NCI-H748 (cell line): ENCODE data around the gene SIPA1L3.

Source experiments
- DNase-seq: peaks from one replicate; lab custom pipeline; 2025; ENCODE audit not compliant: unreplicated experiment; lab: John Stamatoyannopoulos, UW

The SIPA1L3 gene

GRCh38 chr19:38141108-38141507, 234.1 kb downstream of the SIPA1L3 start:
- DNase-seq = no peak

GRCh38 chr19:38142176-38143035, 235.4 kb downstream of the SIPA1L3 start:
- peak; percentile 79 for DNase-seq

- DNase-seq = no peak
Measured at GRCh38 chr19:38143847-38144246, 236.8 kb downstream of the SIPA1L3 start.

- DNase-seq = no peak
Measured at GRCh38 chr19:38144667-38145066, 237.7 kb downstream of the SIPA1L3 start.

GRCh38 chr19:38145623-38146022, 238.6 kb downstream of the SIPA1L3 start:
- no peak for DNase-seq

GRCh38 chr19:38148337-38148736, 241.3 kb downstream of the SIPA1L3 start:
- DNase-seq = no peak

- DNase-seq = no peak
Measured at GRCh38 chr19:38149661-38150061, 242.7 kb downstream of the SIPA1L3 start.

- no peak for DNase-seq
Measured at GRCh38 chr19:38151242-38151641, 244.2 kb downstream of the SIPA1L3 start.

GRCh38 chr19:38152461-38153379, 245.7 kb downstream of the SIPA1L3 start:
- no peak for DNase-seq

- no peak for DNase-seq
Measured at GRCh38 chr19:38155453-38155852, 248.4 kb downstream of the SIPA1L3 start.

- no peak for DNase-seq
Measured at GRCh38 chr19:38158730-38159129, 251.7 kb downstream of the SIPA1L3 start.

- DNase-seq = no peak
Measured at GRCh38 chr19:38162094-38162493, 255.1 kb downstream of the SIPA1L3 start.

GRCh38 chr19:38162632-38163031, 255.6 kb downstream of the SIPA1L3 start:
- no peak for DNase-seq

GRCh38 chr19:38163419-38164290, 256.6 kb downstream of the SIPA1L3 start:
- no peak for DNase-seq

- no peak for DNase-seq
Measured at GRCh38 chr19:38164526-38164925, 257.5 kb downstream of the SIPA1L3 start.

- no peak for DNase-seq
Measured at GRCh38 chr19:38165335-38165734, 258.3 kb downstream of the SIPA1L3 start.

- no peak for DNase-seq
Measured at GRCh38 chr19:38168637-38169036, 261.6 kb downstream of the SIPA1L3 start.

- DNase-seq = no peak
Measured at GRCh38 chr19:38170334-38170733, 263.3 kb downstream of the SIPA1L3 start.

GRCh38 chr19:38172001-38172400, 265.0 kb downstream of the SIPA1L3 start:
- no peak for DNase-seq

GRCh38 chr19:38173291-38174041, 266.5 kb downstream of the SIPA1L3 start:
- peak; percentile 21 for DNase-seq
